Mesenteric fat pad (tissue), 1 donor: ENCODE data around the gene NAA40. TPM values are rescaled to one million over a fixed set of nuclear protein-coding genes. Genes with fewer than 3 reads are reported as not detected.
A peak's percentile ranks its signal among the peaks of the same experiment; 100 is the strongest.
"Not testable (repeated sequence)": the region's sequence is repeated elsewhere in the genome, so short reads cannot be mapped to it uniquely, and the experiment has no call there.

Experiments
- DNase-seq: peaks from one replicate; pipeline ENCODE4 v3.0.0-alpha.2; 2020; ENCODE audit warnings: low spot score
- total RNA-seq: library from RNA; stranded (reverse); fragmentation: NEBNext Ultra II Directional; extraction: Animal tissue kit (Norgen Biotek cat#: 25700); gene quantifications from one replicate; pipeline ENCODE4 v1.2.1, GENCODE V29; 2021
- donor health status: DM: yes; HTN: yes; CAD: no.

Gene NAA40
- total RNA-seq, 1 donor from 2014 or later, result 14.7 TPM

DNA sequence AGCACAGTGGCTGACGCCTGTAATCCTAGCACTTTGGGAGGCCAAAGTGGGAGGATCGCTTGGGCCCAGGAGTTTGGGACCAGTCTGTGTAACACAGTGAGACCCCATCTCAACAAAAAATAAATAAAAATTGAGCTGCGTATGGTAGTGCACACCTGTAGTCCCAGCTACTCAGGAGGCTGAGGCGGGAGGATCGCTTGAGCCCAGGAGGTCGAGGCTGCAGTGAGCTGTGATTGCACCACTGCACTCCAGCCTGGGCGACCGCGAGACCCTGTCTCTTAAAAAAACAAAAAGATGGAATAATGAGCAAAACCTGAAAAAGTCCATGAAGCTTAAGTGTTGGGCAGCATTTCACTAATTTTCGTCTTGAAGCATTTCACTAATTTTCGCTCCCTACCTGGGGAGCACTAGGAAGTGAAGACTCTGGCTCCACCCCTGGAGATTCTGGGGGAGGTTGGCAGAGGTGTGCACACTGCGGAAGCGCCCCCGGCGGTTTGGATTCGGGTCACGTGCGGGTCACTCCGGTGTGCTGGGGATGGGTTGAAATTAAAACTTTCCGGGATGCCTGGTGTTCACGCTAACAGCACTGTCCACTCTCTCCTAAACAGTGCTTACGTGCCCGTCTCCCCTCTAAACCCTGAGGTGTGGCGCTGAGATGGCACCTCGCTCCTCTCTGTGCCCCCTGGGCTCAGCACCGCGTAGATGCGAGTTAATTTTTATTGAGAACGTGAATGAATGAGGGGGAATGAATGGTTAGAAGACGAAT is 906 bp upstream of the NAA40 start:
- no peak for DNase-seq

DNA sequence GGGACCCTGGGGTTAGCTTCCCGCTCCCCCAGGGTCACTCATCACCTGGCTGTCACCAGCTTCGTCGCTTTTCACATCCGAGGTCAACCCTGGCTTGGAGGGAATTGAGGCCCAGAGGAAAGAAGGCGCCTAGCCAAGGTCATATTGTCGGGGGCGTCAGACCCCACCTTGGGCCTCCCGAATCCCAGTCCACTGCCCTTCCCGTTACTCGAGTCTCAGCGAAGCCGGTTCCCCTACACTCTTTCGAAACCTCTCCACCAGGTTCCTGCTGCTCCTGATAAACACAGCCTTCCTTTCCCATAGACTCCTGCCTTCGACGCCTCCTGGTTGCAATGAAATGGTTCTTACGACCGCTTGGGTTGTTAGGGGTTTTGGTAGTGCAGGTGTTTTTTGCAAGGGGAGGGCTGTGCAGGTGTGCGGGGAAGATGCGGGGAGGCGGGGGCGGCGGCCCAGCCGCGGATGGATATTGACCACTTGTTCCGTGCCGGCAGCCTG is 642 bp downstream of the NAA40 start:
- DNase-seq, result no peak

DNA sequence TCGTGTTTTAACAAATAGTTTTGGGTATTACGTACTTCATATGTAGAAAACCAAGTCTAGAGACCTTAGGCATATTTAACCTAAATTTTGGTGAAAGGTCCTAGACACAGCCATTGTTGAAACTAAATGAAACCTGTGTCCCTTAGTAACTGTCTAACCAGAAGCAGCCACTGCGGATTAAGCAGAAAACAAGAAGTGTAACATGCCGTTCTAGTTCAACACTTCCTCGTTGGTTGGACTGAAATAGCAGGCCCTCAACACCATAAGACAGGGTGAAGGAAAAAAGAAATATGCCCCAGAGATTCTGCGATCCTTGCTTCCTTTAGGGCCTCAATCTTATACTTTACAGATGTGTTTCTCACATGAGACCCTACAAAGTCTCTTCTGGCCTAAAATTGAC is 2.0 kb downstream of the NAA40 start:
- no peak for DNase-seq

DNA sequence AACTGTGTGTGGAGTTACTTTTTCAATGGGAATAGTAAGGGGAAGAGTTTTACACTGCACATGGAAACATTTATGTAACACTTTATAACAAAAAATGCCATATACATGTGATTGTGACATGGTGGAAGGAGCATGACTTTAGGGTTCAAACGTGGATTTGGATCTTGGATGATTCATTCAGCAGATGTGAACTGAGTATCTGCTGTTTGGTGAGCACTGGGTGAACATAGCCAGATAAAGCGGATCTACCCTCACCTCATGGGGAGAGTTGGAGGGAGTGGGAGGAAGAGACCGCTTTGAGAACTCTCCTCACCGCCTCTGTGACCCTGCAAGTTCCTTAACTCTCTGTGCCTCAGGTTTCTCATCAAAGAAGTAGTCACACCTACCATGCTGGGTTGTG is 3.1 kb downstream of the NAA40 start:
- DNase-seq, result no peak

GRCh38 chr11:63942803-63943202 is 4.0 kb downstream of the NAA40 start:
- no peak for DNase-seq

DNA sequence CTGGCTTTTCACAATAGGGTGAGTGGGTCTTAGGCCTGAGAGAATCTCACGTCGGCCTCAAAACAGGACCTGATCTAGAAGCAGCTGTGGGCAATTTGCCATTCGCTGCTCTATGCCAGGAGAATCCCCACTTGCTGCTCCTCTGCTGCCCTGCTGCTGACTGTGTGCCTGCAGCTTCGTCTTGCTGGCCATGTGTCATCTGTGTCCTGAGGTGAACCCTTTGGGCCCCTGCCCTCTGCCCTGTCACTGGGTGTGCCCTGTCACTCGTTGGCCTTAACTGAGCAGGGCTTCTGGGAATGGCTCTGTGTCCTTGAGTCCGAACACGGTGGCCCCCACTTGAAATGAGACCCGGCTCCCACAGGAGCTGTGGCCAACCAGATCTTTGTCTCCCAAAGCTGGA is 6.2 kb downstream of the NAA40 start:
- no peak for DNase-seq

- no peak for DNase-seq
Observed at GRCh38 chr11:63945477-63946163, 6.8 kb downstream of the NAA40 start.

- DNase-seq, result no peak
Observed at GRCh38 chr11:63951779-63952536, 13.2 kb downstream of the NAA40 start.

GRCh38 chr11:63952570-63952969 is 13.8 kb downstream of the NAA40 start:
- no peak for DNase-seq

GRCh38 chr11:63958008-63958407 is 19.2 kb downstream of the NAA40 start:
- DNase-seq, result no peak

- no peak for DNase-seq
Observed at GRCh38 chr11:63961608-63962412, 23.0 kb downstream of the NAA40 start.

DNA sequence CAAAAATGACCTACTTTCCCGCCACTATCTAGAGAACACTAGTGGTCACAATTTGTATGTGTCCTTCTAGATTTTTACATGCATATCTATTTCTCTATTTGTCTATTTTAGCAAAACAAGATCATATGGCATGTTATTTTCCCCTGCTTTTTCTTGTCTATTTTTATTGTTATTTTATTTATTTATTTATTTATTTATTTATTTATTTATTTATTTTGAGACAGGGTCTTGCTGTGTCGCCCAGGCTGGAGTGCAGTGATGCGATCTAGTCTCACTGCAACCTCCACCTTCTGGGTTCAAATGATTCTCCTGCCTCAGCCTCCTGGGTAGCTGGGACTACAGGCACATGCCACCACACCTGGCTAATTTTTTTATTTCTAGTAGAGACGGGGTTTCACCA is 25.1 kb downstream of the NAA40 start:
- DNase-seq, result not testable (repeated sequence)

- DNase-seq, result no peak
Observed at GRCh38 chr11:63966444-63966843, 27.6 kb downstream of the NAA40 start.

DNA sequence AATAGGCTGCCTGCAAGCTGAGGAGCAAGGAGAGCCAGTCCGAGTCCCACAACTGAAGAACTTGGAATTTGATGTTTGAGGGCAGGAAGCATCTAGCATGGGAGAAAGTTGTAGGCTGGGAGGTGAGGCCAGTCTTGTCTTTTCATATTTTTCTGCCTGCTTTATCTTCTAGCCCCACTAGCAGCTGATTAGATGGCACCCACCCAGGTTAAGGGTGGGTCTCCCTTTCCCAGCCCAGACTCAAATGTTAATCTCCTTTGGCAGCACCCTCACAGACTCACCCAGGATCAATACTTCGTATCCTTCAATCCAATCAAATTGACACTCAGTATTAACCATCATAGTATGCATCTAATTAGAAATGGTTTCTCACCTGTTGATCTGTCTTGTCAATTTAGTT is 30.7 kb downstream of the NAA40 start:
- DNase-seq, result no peak

DNA sequence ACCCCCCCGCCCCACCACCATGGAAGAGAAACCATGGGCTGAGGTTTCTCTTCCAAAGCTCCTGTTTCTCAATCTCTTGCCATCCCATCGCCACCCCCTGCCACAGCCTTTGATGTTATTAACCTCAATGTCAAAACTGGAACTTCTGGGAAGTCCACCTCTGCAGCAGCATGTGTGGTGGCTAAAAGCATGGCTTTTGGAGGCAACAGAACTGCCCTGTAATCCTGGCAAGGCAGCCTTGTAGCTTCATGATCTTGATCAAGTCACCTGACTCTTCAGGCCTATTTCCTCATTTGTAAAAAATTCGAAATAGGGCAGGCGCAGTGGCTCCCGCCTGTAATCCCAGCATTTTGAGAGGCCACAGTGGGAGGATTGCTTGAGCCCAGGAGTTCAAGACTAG is 32.1 kb downstream of the NAA40 start:
- no peak for DNase-seq

- not testable (repeated sequence) for DNase-seq
Observed at GRCh38 chr11:63973912-63974258, 35.1 kb downstream of the NAA40 start.

DNA sequence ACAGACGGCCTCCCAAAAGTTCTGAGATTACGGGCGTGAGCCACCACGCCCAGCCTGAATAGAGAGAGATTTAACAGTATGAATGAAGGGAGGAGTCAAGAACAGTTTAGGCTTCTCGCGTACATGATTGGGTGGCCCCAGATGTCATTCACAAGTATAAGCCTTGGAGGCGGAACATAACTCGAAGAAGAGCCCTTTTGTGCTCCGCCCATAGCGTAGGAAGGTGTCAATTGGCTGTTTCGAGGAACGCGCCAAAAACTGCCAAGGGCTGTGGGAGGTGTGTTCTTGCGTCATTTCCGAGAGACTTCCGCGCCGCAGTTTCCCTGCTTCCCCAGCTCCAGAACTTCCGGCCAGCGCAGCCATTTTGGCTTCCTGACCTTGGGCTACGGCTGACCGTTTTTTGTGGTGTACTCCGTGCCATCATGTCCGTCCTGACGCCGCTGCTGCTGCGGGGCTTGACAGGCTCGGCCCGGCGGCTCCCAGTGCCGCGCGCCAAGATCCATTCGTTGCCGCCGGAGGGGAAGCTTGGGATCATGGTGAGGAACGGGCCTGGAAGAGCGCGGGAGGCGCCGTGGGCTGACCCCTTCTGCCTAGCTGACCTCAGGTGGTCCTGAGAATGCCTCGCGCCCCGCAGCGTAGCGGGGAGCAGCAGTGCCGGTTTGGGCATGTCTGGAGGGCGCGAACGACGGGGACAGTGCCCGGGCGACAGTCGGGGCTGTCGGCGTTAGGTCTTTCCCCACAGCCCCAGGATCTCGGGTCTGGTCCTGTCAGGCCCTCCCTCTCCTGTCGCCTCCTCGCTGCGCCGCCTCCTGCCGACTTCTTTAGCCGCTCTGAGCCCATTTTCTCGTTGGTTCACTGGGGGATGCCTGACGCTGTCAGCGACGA is 35.7 kb downstream of the NAA40 start, which contains the start of gene COX8A:
Gene COX8A, plus strand, starts transcription at position 362 of the 885 bp plus-strand sequence. Its CDS starts 61 bp downstream, at position 423.
- DNase-seq, result peak; percentile 98

DNA sequence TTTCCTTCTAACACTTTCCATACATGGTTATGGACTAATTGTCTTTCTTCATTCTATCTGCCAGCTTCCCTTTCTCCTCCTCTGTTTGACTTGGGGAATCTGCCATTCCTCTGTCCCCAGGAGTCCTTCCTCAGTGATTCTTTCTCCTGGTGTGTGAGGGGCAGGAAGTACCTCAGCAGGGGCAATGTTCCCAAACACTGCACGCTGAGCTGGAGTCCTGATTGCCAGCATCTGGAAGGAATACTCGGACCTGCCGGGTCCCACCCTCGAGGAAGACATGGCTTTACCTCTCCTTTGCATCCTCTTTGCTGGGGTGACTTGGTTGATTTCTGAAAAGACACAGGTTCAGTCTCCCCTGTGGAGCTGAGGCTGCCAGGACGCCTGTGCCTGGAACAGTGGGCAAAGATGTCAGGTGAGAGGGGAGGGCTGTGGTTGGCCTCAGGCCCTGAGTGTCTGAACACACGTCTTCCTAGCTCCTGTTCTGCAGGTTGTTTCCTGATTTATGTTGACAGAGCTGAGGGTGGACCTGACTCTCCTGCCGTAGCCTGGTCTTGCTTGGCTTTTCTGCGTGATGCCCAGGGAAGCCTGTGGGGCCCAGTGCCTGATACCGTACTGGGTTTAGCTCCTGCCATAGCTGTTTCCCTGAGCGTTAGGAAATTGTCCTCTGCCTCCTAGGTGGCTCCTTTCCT is 39.9 kb downstream of the NAA40 start:
- DNase-seq, result no peak

DNA sequence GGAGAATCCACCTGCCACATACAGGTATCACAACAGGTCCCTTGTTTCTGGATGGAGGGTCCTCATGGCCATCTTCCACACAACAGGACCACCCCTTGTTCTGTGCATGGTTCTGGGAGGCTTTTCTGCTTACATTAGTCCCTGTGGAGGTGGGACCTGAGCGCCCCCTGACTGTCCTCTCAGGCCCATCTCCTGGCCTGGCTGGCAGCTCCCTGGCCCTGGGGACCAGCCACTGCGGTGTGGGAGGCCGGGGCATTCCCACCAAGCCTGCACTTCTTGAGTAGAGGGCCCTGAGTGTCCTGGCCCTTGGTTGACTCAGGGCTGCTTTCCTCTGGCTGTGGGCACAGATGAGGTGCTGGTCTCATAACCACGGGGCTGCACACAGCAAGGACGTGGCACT is 40.6 kb downstream of the NAA40 start:
- DNase-seq, result no peak

GRCh38 chr11:63985812-63986155 is 47.0 kb downstream of the NAA40 start:
- no peak for DNase-seq
